ENCODE data around the gene MEIS3.

MEIS3 gene

DNA sequence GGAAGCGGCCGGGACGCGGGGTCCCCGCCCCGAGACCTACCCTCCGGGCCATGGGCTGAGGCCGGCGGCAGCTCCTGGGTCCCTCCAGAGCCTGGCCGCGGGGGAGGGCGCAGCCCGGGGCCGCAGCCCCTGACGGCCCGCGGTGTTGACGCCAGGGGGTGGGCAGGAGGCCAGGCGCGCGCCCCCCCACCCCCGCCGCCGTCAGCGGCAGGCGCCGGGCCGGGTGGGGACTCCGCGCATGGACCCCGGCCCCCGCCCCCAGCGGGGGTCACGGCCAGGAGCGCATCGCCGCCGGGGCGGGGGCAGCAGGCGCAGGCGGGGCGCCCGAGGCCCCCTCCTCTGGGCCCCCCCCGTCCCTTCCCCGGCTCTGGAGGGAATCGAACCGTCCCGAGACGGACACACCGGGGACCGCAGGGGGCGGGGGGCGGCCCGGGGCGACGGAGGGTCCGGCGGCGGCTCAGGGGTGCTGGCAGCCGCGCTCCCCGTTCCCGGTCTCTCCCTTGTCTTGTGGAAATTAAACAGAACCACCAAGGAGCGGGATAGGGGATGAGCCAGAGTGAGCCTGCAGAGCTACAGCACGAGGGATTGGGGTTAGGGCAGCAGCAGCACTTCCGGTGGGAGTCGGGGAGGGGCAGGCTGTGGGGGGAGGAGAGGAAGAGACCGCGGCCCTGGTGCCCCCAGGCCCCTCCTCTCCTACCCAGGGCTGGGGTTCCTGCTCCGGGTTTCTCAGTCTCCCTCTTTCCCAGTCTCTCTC lies at the start of gene MEIS3:
TSS of gene MEIS3 (minus strand) at position 498 of the 754 bp plus-strand sequence. CDS start at position 52, 446 bp downstream.
- no peak for DNase-seq

DNA sequence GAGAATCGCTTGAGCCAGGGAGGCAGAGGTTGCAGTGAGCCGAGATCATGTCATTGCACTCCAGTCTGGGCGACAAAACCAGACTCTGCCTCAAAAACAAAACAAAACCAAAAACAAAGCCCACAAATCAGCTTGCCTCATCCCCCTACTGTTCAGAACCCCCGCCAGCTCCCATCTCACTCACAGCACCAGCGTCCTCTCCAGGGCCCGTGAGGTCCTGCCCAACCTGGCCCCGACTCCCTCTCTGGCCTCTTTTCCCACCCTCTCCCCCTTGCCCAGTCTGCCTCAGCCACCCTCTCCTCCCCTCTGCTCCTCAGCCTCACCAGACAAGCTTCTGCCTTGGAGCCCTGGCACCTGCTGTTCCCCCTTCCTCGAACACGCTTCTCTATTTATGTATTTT lies 48.6 kb upstream of the MEIS3 start:
- no peak for DNase-seq

GRCh38 chr19:47465957-47466356 lies 46.6 kb upstream of the MEIS3 start:
- no peak for DNase-seq

DNA sequence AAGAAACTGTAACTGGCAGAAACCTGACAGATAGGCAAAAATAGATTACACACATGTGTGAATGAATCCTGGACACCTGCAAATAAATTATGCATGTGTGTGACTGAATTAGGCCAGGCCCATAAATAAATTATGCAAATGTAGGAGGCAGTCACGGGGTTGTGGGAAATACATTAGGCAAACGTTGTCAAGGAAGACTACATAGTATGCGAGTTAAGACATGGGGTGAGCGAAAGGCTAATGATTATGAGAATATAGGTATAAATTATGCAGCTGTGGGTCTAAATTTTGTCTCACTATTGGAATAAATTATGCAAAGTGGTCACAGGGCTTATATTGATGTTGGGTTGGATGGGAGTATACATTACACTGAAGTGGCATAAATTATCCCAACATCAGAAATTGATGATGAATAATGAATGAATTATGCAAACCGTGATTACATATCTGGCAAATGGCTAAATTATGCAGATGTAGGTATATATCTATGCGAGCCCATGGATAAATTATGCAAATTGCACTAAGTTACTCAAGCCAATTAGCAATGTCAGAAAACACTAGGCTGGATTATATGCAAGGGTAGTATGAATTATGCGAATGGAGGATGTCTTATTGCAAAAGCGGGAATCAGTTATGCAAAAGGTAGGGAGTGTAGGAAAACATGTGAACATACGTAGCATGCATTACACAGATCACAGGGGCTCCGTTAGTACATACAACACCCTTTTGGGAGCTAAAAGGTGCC lies 45.5 kb upstream of the MEIS3 start:
- no peak for DNase-seq

GRCh38 chr19:47461876-47462275 lies 42.5 kb upstream of the MEIS3 start:
- no peak for DNase-seq

DNA sequence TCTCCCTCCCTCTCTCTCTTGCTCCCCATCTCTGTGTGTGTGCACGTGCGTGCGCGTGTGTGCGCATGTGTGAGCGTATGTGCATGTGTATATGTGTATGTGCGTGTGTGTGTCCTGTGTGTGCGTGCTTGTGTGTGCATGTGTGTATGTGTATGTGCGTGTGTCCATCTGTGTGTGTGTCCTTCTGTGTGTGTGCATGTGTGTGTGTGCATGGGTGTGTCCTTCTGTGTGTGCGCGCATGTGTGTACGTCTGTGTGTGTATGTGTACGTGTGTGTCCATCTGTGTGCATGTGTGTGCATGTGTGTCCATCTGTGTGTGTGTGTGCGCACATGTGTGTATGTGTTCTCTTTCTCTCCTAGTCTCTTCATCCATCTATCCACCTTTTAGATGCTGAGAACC lies 40.1 kb upstream of the MEIS3 start:
- no peak for DNase-seq

DNA sequence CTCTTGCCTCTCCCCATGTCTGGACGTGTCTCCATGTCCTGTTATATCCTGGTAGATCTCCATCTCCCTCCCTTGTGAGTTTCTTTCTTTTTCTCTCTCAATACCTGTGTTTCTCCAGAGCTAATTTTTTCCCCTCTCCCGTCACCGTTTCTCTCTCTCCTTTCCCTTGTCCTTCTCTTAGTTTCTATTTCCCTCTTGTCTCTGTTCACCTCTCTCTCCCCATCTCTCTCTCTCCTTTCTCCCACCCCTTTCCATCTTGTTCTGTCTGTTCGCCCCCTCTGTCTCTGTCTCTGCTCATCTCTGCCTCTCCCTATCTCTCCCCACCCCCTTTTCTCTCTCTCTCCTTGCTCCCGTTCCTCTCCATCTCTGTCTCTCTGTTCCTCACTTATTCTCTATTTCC lies 39.3 kb upstream of the MEIS3 start:
- no peak for DNase-seq

- DNase-seq, result no peak
Measured at GRCh38 chr19:47456721-47457474, 37.6 kb upstream of the MEIS3 start.

DNA sequence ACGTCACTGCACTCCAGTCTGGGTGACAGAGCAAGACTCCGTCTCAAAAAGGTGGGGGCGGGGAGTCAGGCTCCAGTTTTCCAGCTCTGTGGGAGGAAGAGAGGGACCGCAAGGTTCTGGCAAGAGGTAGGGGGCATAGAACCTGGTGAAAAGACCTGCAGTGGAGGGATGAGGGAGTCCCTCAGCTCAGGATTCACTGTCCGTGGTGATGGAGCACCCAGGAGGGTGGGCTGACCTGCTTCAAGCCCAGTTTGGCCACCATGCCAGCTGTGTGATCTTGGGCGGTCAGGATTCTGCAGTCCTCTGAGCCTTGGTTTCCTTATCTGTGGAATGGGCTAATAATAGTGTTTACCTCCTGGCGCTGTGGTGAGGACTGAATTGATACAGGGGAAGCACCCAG lies 31.2 kb upstream of the MEIS3 start:
- no peak for DNase-seq

DNA sequence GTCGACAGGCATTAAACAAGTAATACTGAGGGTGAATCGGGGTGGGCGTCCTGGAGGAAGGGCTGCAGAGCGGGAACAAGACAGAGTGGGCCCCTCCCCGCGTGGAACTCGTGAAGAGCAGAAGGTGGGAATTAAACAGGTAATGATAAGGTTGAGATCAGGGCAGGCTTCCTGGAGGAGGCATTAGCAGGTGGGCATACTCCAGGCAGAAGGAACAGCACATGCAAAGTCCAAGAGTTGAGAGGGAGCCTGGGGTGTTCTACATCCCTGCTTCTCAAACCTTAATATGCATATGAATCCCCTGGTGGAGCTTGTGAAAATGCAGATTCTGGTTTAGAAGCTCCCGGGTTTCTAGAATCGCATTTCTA lies 29.0 kb upstream of the MEIS3 start:
- DNase-seq, result no peak

GRCh38 chr19:47447470-47448359 lies 28.4 kb upstream of the MEIS3 start:
- DNase-seq, result no peak

DNA sequence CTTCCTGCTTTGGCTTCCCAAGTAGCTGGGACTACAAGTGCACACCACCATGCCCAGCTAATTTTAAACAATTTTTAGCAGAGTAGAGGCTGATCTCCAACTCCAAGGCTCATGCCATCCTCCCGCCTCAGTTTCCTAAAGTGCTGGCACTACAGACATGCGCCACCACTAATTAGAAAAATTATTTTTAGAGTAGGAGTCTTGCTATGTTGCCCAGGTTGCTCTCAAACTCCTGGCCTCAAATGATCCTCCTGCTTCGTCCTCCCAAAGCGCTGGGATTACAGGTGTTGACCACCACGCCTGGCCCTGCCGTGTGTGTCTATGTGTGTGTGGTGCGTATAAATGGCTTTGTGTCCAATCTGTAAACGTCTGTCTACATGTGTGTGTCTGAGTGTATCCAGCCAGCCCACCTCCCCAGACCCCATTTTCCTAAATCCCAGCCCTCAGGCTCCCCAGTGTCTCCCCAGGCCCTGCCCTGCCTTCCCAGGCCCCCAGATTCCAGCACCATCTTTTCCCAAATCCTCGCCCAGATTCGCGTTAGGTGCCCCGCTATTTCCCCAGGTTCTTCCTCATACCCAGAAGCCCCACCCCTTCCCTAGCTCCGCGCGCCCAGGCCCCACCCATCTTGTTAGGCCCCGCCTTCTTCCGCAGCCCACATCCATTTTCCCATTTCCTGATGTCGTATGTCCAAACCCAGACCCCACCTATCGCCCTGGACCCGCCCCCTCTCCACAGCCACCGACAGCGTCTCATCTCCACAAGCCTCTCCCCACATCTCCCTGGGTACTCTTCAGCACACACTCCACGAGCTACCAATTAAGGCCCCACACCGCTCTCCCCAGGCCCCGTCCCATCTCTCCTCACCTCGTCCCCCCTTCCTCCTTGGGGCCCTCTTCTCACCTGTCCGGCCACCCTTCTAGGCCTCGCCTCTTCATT lies 27.5 kb upstream of the MEIS3 start:
- no peak for DNase-seq

GRCh38 chr19:47445937-47446402 lies 26.6 kb upstream of the MEIS3 start:
- no peak for DNase-seq

- DNase-seq, result no peak
Measured at GRCh38 chr19:47445527-47445926, 26.2 kb upstream of the MEIS3 start.

GRCh38 chr19:47444388-47444821 lies 25.1 kb upstream of the MEIS3 start:
- no peak for DNase-seq

DNA sequence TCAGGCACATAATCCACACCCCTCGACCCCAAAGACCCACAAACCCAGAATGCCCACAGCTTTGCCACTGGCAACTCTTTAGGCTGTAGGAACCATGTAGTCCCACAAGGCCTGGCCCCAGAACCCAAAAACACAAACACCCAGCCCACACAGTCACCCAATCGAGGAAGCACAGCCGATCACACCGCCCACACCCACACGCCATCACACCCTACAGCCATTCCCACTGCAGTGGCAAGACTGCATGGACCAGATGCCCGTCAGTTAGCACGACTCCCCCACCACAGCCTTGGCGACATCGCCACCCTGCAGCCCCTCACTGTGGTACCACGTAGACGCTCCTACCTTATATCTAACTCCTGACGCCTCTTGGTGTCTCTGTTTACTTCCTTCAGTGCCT lies 24.0 kb upstream of the MEIS3 start:
- DNase-seq, result no peak

- no peak for DNase-seq
Measured at GRCh38 chr19:47438793-47439220, 19.5 kb upstream of the MEIS3 start.

GRCh38 chr19:47437500-47437899 lies 18.2 kb upstream of the MEIS3 start:
- no peak for DNase-seq

GRCh38 chr19:47436712-47437401 lies 17.5 kb upstream of the MEIS3 start:
- peak; percentile 39 for DNase-seq

DNA sequence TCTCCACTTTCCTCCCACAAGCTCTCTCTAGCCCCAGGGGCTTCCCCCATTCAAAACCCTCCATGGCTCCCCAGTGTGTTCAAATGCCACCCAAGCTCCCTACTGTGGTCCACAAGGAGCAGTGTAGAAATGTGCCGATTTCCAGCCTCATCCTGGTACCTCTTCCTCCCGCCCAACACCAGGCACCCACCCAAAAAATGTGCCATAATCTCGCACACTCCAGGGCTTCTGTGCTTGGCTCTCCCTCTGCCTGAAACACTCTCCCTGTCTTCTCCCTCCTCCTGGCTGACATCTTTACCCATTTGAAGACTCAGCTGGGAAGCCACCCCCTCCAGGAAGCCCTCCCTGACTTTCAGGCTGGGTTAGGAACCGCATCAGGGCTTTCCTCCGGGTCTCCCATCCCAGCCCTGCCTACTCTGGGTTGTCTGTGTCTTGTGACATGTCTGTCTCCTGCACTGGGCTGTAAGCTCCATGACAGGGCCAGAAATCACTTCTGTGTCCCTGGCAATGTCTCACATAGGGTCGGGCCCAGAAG lies 16.6 kb upstream of the MEIS3 start:
- DNase-seq, result no peak

Data from T1000 (cell line).